Mononuclear cell (primary cell): ENCODE measurements around the gene KERA. TPM values are rescaled to one million over a fixed set of nuclear protein-coding genes. Genes with fewer than 3 reads are reported as not detected.

ENCODE experiments used
- H3K27me3 ChIP-seq: 2 replicates; pipeline ENCODE4 v1.6.0; 2011; ENCODE audit warnings: low read length, control low read depth; ENCODE audit not compliant: insufficient read depth
- H3K4me1 ChIP-seq: 2 replicates; pipeline ENCODE4 v1.5.1; 2011; ENCODE audit warnings: mild to moderate bottlenecking, low read length, control low read depth; ENCODE audit not compliant: insufficient read depth
- H3K4me3 ChIP-seq: 2 replicates; pipeline ENCODE4 v1.5.1; 2011; ENCODE audit warnings: mild to moderate bottlenecking, low read length, moderate library complexity
- H3K9me3 ChIP-seq: 2 replicates; pipeline ENCODE4 v1.5.1; 2011; ENCODE audit warnings: low read depth, mild to moderate bottlenecking, control low read depth, low read length
- total RNA-seq: library from RNA; depleted of rRNA; stranded (reverse); fragments of >200 nt; gene quantifications from one replicate; pipeline ENCODE4 v1.2.3, GENCODE V29; 2012

The KERA gene
- total RNA-seq, 1 donor = not detected

- no peaks in the 10 kb centered on the region for H3K9me3 ChIP-seq
- H3K4me3 ChIP-seq = no peak overlapping the region
- H3K4me1 ChIP-seq = no peaks in the 10 kb centered on the region
- no peaks in the 10 kb centered on the region for H3K27me3 ChIP-seq
Observed at GRCh38 chr12:91007531-91008290, 50.1 kb downstream of the KERA start.

GRCh38 chr12:91004872-91005271, 53.0 kb downstream of the KERA start, which contains the start of gene EPYC:
EPYC (minus strand) TSS chr12:91004972; CDS start chr12:91002565, 2,407 bp downstream.
- H3K27me3 ChIP-seq = no peaks in the 10 kb centered on the region
- H3K4me3 ChIP-seq = no peak within 1 kb of the TSS
- no peaks in the 10 kb centered on the region for H3K4me1 ChIP-seq
- no peaks in the 10 kb centered on the region for H3K9me3 ChIP-seq

- Histone ChIP-seq H3K9me3 (no peaks in the 10 kb centered on the region), H3K4me3 (no peak overlapping the region), H3K4me1 (no peaks in the 10 kb centered on the region), H3K27me3 (no peaks in the 10 kb centered on the region)
Observed at GRCh38 chr12:91003737-91004136, 54.1 kb downstream of the KERA start.

- H3K4me3 ChIP-seq = no peak overlapping the region
- no peaks in the 10 kb centered on the region for H3K4me1 ChIP-seq
- no peaks in the 10 kb centered on the region for H3K9me3 ChIP-seq
- H3K27me3 ChIP-seq = no peaks in the 10 kb centered on the region
Observed at GRCh38 chr12:91001306-91001705, 56.5 kb downstream of the KERA start.

Other genes with a start within 250 kb of the KERA start
- not detected for gene CCER1, start 102.8 kb downstream of the KERA start, total RNA-seq
- not detected for gene EPYC, start 53.1 kb downstream of the KERA start, total RNA-seq
- 0.10 TPM for gene LUM, start 53.5 kb upstream of the KERA start, total RNA-seq
- gene DCN, start 124.8 kb upstream of the KERA start, total RNA-seq = 1.3 TPM